GM21723 (cell line): Measurements from ENCODE around the gene SLC30A1.

ENCODE experiments used
- ATAC-seq: cut with Tn5 transposase; IDR thresholded peaks from one replicate; pipeline ENCODE4 v1.9.1; 2021; ENCODE audit warnings: mild to moderate bottlenecking, moderate library complexity; ENCODE audit not compliant: unreplicated experiment

The SLC30A1 gene

DNA sequence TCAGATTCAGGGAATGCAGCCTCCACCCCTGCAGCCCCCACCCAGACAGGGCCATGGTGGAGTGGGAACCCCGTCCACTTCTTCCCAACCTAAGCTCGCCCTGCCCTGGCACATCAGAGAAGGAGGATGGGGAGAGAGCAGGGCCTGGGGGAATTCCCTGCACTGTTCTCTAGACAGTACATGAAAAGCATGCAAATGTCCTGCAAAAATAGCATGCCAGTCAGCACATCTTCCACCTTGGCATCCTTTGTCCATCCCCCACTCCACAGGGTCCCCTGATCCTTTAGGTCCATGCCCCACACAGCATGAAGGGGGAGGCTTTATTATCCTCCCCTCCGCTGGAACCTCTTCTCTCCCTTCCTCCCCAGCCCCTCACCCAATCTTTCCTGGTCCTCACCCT is 52.0 kb downstream of the SLC30A1 start:
- ATAC-seq, result peak; percentile 76

DNA sequence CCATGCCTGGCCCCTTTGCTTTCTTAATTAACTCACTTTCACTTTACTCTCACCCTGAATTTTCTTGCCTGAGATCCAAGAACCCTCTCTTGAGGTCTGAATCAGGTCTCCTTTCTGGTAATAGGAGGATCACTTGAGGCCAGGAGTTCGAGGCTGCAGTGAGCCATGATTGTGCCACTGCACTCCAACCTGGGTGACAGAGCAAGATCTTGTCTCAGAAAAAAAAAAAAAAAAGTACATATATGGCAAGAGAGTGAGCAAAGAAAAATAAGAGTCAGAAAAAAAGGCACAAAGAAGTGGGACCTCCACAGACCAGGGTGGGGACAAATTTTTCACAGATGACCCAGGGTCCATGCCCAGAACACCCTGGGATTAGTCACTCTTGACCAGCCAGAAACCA is 52.9 kb downstream of the SLC30A1 start:
- no peak for ATAC-seq

DNA sequence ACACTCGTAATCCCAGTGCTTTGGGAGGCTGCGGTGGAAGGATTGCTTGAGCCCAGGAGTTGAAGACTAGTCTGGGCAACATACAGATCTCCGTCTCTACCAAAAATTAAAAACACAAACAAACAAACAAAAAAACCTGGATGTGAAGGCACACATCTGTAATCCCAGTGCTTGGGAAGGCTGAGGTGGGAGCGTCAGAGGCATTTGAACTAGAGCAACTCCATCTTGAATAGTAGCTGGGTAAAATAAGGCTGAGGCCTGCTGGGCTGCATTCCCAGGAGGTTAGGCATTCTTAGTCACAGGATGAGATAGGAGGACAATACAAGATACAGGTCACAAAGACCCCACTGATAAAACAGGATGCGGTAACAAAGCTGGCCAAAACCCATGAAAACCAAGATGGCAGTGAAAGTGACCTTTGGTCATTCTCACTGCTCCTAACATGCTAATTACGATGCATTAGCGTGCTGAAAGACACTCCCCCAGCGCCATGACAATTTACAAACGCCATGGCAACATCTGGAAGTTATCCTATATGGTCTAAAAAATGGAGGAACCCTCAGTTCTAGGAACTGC is 53.8 kb downstream of the SLC30A1 start:
- no peak for ATAC-seq

DNA sequence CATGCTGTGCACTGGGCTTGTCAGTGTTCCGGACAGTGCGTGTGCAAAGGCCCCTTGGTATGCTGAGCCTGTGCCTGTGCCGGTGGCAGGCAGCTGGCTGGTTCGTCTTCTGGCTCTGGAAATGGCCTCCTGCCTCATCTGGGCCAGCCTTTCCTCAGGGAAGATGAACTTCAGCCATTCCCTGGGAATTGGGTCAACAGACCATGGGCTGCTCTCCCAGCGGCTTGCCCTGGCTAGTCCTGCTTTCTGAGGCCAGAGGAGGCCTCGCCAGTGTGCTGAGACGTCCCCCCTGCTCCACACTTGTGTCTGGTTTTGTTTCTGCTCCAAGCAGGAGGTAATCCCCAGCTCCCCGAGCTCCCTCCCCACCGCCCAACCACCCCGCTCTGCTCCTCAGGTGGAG is 54.4 kb downstream of the SLC30A1 start:
- ATAC-seq, result no peak

DNA sequence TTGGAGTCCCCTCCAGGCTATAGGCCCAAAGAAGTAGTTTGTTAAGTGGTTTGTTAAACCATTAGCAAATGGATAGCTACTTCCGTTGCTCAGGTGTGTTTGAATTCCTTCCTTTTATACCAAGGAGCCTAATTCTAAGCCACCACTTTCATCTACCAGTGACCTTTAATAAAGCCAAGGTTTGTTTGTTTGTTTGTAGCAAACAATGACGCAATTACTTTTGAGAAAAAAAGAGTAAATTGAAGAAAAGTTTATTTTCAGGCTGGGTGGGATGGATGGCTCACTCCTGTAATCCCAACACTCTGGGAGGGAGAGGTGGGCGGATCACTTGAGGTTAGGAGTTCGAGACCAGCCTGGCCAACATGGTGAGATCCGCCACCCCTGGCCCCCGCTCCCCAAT is 56.2 kb downstream of the SLC30A1 start:
- no peak for ATAC-seq
